Peyer's patch (tissue), 4 donors: ENCODE results near the gene KIAA1614. TPM values are rescaled to one million over a fixed set of nuclear protein-coding genes. Genes with fewer than 3 reads are reported as not detected.

Source experiments
- DNase-seq, 3 donors: peaks; one replicate each; pipeline ENCODE4 v3.0.0-alpha.2; 2017 to 2019
- H3K27ac ChIP-seq, 4 donors: fragments of 200-600 bp; sonication (generic); one replicate each; pipeline ENCODE4 v1.5.1; 2016 to 2019
- H3K27me3 ChIP-seq, 2 donors: fragments of 200-600 bp; sonication (generic); one replicate each; pipeline ENCODE4 v1.5.1; 2019
- H3K36me3 ChIP-seq, 3 donors: fragments of 200-600 bp; sonication (generic); one replicate each; pipeline ENCODE4 v1.5.1; 2016 to 2019
- H3K4me1 ChIP-seq, 4 donors: fragments of 200-600 bp; sonication (generic); one replicate each; pipeline ENCODE4 v1.5.1; 2016 to 2019
- H3K4me3 ChIP-seq, 4 donors: fragments of 200-600 bp; sonication (generic); 1 replicate in 3 of 4; 2 replicates in 1 of 4; pipeline ENCODE4 v1.5.1; 2016 to 2019; ENCODE audit warnings: mild to moderate bottlenecking in 1 of 4
- H3K9me3 ChIP-seq, 4 donors: fragments of 200-600 bp; sonication (generic); one replicate each; pipeline ENCODE4 v1.5.1; 2016 to 2019; ENCODE audit warnings: mild to moderate bottlenecking in 1 of 4
- POLR2A ChIP-seq, 2 donors: fragments of 450-650 bp; IDR thresholded peaks; one replicate each; pipeline ENCODE4 v1.5.1; 2017; ENCODE audit warnings: antibody characterized with exemption in 2 of 2, mild to moderate bottlenecking in 2 of 2, moderate library complexity in 2 of 2
- total RNA-seq, 4 donors: library from RNA; depleted of rRNA; stranded (reverse); fragments of >200 nt; gene quantifications; one replicate each; pipeline ENCODE4 v1.1.0, GENCODE V29; 2016
- TF ChIP-seq, protein P1 (sequence below), 6 experiments: fragments of 450-650 bp in 4 of 6; fragments of 200-600 bp in 2 of 6; sonication (generic) in 1 of 6; IDR thresholded peaks; one replicate each; pipeline ENCODE4 v1.5.1; 2017 to 2019; ENCODE audit warnings: antibody characterized with exemption in 6 of 6, mild to moderate bottlenecking in 3 of 6, moderate library complexity in 1 of 6

Gene KIAA1614
- total RNA-seq, 4 donors from 2014 or later: 0.35 to 2.5 (median 1.7) TPM

DNA sequence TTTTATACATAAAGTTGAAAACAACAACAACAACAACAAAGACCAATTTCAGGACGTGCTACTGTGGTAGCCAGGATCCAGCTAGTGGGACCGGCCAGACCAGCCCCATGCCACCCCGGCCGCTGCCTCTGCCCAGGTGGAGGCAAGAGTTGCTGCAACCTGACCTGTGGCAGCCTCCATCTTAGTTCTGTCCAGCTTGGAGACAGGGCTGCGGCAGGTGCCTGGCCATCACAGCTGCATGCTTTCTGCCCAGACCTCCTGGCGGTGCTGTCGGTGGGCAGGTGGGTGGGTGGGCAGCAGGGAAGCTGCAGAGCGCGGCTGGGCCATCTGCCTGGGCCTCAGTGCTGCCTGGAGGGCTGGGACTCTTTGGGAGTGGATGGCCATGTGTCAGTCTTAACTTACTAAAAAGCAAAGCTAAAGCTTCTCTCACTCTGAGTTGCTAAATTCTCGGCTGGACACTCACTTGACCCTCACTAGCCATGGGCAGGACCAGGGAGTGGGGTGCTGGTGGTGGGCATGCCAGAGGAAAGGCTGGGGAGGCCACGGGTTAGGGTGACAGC lies 38.6 kb downstream of the KIAA1614 start:
- no peak for DNase-seq
- Histone ChIP-seq H3K27me3 (no peaks in the 10 kb centered on the region), H3K36me3 (no peaks in the 10 kb centered on the region), H3K9me3 (peaks cover 0 to 8% (median 0%) of the 10 kb centered on the region in 4 donors), H3K4me1 (peaks cover 0 to 8% (median 3%) of the 10 kb centered on the region in 4 donors), H3K27ac (no peak overlapping the region), H3K4me3 (no peak overlapping the region)
- no peak for TF ChIP-seq POLR2A (IDR thresholded peaks at IDR 0.05)
- TF ChIP-seq, protein P1, sequence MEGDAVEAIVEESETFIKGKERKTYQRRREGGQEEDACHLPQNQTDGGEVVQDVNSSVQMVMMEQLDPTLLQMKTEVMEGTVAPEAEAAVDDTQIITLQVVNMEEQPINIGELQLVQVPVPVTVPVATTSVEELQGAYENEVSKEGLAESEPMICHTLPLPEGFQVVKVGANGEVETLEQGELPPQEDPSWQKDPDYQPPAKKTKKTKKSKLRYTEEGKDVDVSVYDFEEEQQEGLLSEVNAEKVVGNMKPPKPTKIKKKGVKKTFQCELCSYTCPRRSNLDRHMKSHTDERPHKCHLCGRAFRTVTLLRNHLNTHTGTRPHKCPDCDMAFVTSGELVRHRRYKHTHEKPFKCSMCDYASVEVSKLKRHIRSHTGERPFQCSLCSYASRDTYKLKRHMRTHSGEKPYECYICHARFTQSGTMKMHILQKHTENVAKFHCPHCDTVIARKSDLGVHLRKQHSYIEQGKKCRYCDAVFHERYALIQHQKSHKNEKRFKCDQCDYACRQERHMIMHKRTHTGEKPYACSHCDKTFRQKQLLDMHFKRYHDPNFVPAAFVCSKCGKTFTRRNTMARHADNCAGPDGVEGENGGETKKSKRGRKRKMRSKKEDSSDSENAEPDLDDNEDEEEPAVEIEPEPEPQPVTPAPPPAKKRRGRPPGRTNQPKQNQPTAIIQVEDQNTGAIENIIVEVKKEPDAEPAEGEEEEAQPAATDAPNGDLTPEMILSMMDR (IDR thresholded peaks at IDR 0.05): no peak

DNA sequence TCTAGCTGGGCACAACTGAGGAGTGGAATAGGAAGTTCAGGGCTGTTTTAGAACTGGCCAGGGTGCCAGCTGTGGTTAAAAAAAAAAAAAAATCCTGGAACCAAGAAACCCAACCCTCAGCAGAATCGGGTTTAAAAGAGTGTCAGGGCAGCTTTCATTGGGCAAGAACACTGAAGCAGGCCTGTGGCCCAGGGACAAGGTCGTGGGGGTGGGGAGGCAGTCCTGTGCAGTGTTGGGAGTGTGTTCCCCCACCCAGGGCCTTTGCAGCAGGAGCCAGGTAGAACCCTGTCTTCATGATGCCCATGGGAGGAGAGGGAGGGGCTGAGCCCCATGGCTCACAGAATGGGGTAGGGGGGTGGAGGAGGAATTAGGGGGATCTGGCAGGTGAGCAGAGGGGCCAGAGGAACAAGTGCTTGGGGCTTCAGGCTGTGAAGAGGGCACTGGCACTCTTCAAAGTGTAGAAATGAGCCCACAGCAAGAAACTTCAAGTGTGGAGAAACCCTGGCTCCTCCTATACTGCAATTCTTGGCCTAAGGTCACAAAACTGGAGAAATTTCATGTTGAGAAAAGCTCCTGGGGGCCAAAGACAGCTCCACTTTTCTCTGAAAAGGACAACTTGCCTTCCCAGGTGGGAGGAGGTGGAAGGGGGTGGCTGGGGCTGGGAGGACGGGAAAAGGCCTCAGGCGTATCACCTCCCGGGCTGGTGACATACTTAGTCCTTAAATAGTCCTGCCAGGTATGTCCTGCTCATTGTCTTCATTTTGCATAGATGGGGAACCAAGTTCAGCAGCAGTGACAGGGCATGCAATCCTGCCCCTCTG lies 39.3 kb downstream of the KIAA1614 start:
- H3K27ac ChIP-seq: no peak overlapping the region
- no peaks in the 10 kb centered on the region for H3K36me3 ChIP-seq
- H3K4me1 ChIP-seq: peaks cover 0 to 8% (median 3%) of the 10 kb centered on the region in 4 donors
- no peak for DNase-seq
- H3K9me3 ChIP-seq: peaks cover 0 to 5% (median 0%) of the 10 kb centered on the region in 4 donors
- TF ChIP-seq POLR2A (IDR thresholded peaks at IDR 0.05): no peak
- TF ChIP-seq, protein P1 (IDR thresholded peaks at IDR 0.05): no peak
- H3K27me3 ChIP-seq: no peaks in the 10 kb centered on the region
- no peak overlapping the region for H3K4me3 ChIP-seq

DNA sequence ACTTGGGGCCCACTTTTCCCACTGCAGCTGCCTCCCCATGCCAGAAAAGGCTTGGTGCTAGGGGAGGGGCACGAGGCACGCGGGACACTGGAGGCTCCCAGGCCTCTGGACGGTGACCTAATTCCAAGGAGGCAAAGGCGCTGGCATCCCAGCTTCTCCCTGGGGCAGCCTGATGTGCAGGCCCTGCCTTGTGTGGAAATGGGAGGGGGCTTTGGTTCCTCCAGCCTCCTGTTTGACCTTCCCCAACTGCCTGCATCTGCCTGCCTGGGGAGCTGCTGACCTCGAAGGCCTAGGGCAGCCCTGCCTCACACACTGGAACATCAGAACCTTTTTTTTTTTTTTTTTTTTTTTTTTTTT lies 39.9 kb downstream of the KIAA1614 start:
- H3K4me3 ChIP-seq: no peak overlapping the region
- TF ChIP-seq, protein P1 (IDR thresholded peaks at IDR 0.05): no peak
- TF ChIP-seq POLR2A (IDR thresholded peaks at IDR 0.05): no peak
- H3K27ac ChIP-seq: no peak overlapping the region
- H3K36me3 ChIP-seq: no peaks in the 10 kb centered on the region
- no peaks in the 10 kb centered on the region for H3K9me3 ChIP-seq
- DNase-seq: no peak
- no peaks in the 10 kb centered on the region for H3K27me3 ChIP-seq
- H3K4me1 ChIP-seq: peaks cover 0 to 8% (median 3%) of the 10 kb centered on the region in 4 donors

DNA sequence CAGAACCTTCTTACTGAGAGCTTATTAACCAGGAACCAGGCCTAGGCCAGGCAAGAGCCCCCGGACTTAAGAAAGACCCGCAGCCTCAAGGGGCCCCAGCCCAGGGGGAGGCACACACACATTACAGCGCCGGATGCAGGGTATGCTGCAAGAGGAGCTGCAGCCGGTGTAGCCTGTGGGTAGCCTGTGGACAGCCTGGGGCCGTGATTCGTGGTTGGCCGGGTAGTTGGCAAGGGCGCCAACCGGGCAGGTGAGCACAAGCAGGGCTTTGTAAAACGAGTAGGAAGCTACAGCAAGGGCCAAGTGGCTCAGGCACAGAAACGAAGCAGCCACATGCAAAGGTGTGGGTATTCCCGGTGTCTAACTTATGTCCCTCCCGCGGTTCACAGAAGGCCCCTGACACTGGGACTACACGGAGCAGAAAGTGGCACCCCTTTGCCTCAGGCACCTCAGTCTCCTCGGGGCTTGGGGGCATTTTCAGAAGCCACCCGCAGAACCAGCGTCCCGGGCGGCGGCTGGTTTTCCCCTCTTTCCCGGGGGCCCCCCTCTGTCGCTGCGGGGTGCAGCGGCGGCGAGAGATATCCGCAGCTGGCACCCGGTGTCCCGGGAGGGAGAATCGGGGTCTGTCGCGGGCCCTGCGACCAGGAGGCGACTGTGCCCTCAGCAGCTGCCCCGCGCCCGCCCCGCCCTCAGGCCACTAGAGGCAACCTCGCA lies 40.8 kb downstream of the KIAA1614 start:
- Histone ChIP-seq H3K36me3 (no peaks in the 10 kb centered on the region), H3K27ac (peak overlapping the region in 3 of 4 donors; percentile 55 to 71 (median 68)), H3K4me3 (peak overlapping the region; percentile 61 to 82 (median 72)), H3K4me1 (peaks cover 0 to 8% (median 3%) of the 10 kb centered on the region in 4 donors), H3K27me3 (no peaks in the 10 kb centered on the region), H3K9me3 (no peaks in the 10 kb centered on the region)
- DNase-seq: peak in 1 of 3 donors; percentile 19
- TF ChIP-seq POLR2A (IDR thresholded peaks at IDR 0.05): no peak
- TF ChIP-seq, protein P1 (IDR thresholded peaks at IDR 0.05): no peak

DNA sequence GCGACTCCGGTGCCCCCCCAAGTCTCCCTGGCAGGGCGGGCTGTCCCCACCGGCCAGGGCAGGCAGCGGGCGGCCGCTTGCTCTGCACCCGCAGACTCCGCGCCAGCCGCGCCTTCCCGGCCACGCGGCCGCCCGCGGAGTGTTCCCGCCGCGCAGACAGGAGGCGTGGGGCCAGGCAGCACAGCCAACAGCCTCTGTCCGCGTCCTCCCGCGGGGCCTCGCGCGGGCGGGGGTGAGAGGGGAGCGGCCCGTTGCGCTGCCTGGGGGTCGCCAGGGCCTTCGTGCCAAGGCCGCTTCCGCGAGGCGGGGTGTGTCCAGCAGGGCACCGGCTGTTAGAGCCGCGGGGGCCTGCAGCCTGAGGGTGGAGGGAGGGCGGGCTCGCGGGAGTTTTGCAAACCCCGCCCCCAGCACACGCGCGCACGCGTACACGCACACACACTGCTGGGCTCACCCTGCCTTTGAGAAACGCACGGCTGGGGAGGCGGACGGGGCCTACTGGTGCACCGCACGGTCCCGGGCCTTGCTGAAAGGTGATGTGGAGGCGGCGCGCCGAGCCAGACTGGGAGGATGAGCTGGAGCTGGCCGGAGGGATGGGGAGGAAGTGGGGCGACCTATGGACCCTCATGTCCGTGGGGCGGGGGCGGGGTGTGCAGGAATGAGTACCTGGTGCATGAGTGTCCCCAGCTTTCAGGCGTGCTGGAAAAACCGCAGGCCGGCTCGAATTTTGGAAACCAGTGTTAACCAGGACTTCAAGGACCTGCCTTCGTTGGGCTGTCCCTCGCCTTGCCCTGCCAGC lies 41.5 kb downstream of the KIAA1614 start:
- Histone ChIP-seq H3K27ac (peak overlapping the region in 3 of 4 donors; percentile 55 to 71 (median 68)), H3K27me3 (no peaks in the 10 kb centered on the region), H3K9me3 (no peaks in the 10 kb centered on the region), H3K4me1 (peaks cover 0 to 8% (median 3%) of the 10 kb centered on the region in 4 donors), H3K4me3 (peak overlapping the region; percentile 61 to 82 (median 72)), H3K36me3 (no peaks in the 10 kb centered on the region)
- peak; percentile 51 to 83 (median 82) for DNase-seq
- no peak for TF ChIP-seq POLR2A (IDR thresholded peaks at IDR 0.05)
- TF ChIP-seq, protein P1 (IDR thresholded peaks at IDR 0.05): peak in 2 of 6 experiments; percentile 34 to 43
